ENCODE measurements around the gene MAPKAP1. TPM values are rescaled to one million over a fixed set of nuclear protein-coding genes. Genes with fewer than 3 reads are reported as not detected.
A peak's percentile ranks its signal among the peaks of the same experiment; 100 is the strongest.

MAPKAP1 gene
- polyA plus RNA-seq, 1 donor (not counting 4 experiments of a cell fraction or from before 2014, with no cell fraction given), result 129 TPM

DNA sequence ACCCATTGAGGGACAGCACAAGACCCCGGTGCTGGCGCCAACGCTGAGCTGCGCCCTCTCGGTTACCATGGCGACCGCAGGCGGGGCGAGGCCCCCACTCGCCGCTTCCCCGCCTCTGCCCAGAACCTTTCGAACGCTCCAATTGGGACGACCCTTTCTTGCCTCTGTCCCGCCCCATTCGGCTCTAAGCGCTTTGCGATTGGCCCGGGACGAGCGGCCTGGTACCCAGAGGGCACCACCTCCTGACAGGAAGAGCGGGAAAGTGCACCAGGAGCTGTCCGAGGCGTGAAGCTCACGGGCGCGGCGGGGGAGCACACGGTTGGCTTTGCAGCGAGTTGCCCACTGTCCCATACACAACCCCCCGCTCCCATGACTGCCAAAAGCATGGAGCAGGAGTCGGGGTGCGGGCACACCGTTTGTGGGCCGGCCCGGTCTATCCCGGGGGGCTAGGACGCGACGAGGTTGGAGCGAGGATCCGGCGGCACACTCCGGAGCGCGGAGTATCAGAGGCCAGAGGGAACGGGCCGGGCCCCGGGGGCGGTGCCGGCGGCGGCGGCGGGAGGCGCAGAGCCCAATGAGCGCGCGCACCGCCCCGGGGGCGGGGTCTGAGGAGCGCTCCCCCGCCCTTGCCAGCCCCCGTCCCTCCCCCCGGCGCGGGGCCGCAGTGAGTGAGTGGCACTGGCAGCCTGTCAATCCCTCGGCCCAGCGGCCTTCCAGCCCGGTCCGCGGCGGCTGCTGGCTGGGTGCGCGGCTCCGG, 39.2 kb upstream of the MAPKAP1 start:
- Histone ChIP-seq H3K27ac (ENCODE audit: control insufficient read depth, insufficient read depth, low read length) (no peak overlapping the region), H3K4me3 (ENCODE audit: control insufficient read depth in 2 of 3, extremely low read depth in 1 of 3, insufficient read depth in 2 of 3, low read depth in 1 of 3, low read length in 3 of 3) (peak overlapping the region; percentile 33 to 61 (median 57)), H3K9ac (ENCODE audit: control insufficient read depth, extremely low read depth, insufficient read depth, low read length) (peak overlapping the region; percentile 90), H2AFZ (ENCODE audit: control insufficient read depth, low read length) (peak overlapping the region; percentile 90), H3K9me1 (ENCODE audit: control insufficient read depth, extremely low read depth, insufficient read depth, low read length) (no peaks in the 10 kb centered on the region), H3K9me3 (ENCODE audit: control insufficient read depth, low read depth, low read length) (no peaks in the 10 kb centered on the region), H3K79me2 (ENCODE audit: control insufficient read depth, insufficient read depth, low read length) (peaks cover 34% of the 10 kb centered on the region), H3K4me1 (ENCODE audit: control insufficient read depth, extremely low read depth, insufficient read depth, low read length) (peaks cover 22% of the 10 kb centered on the region), H3K4me2 (ENCODE audit: control insufficient read depth, extremely low read depth, insufficient read depth, low read depth, low read length) (peak overlapping the region; percentile 89), H3K36me3 (ENCODE audit: control insufficient read depth in 2 of 2, extremely low read depth in 1 of 2, insufficient read depth in 2 of 2, low read length in 2 of 2) (peaks cover 0 to 3% of the 10 kb centered on the region in 2 experiments), H3K27me3 (ENCODE audit: control insufficient read depth, extremely low read depth, insufficient read depth, low read length) (no peaks in the 10 kb centered on the region), H4K20me1 (ENCODE audit: control insufficient read depth, extremely low read depth, insufficient read depth, low read length) (no peaks in the 10 kb centered on the region)
- peak; percentile 76 for DNase-seq (ENCODE audit: low read depth, low spot score)
- dilution Hi-C loops (cut with MboI; ENCODE audit: extremely low pct_ligation_motif_present, low sequenced_read_pairs), result no loop called here
- no peak for FAIRE-seq
- TF ChIP-seq, protein P1, sequence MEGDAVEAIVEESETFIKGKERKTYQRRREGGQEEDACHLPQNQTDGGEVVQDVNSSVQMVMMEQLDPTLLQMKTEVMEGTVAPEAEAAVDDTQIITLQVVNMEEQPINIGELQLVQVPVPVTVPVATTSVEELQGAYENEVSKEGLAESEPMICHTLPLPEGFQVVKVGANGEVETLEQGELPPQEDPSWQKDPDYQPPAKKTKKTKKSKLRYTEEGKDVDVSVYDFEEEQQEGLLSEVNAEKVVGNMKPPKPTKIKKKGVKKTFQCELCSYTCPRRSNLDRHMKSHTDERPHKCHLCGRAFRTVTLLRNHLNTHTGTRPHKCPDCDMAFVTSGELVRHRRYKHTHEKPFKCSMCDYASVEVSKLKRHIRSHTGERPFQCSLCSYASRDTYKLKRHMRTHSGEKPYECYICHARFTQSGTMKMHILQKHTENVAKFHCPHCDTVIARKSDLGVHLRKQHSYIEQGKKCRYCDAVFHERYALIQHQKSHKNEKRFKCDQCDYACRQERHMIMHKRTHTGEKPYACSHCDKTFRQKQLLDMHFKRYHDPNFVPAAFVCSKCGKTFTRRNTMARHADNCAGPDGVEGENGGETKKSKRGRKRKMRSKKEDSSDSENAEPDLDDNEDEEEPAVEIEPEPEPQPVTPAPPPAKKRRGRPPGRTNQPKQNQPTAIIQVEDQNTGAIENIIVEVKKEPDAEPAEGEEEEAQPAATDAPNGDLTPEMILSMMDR (optimal IDR thresholded peaks at IDR 0.05 in 1 of 3, IDR thresholded peaks at IDR 0.05 in 1 of 3, conservative IDR thresholded peaks at IDR 0.05 in 1 of 3; ENCODE audit: extremely low read depth in 1 of 3, insufficient read depth in 2 of 3, low read length in 3 of 3), result no peak
- TF ChIP-seq EZH2 (IDR thresholded peaks at IDR 0.05; ENCODE audit: low read length), result no peak

DNA sequence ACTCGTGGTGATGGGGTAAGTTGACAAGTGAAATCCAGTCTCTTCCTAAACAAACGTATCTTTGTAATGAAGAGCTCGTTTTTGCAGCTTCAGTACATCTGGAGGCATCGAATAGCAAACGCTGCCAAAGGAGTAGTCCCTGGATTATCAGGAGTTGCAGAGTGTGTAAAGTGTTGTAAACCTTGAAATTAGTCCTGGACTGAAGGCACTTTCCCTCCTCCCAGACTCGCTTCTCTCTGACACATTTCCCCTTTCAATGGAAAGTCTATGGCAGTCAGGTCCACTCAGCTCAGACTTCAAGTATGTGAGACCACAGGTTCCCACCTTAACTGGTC, 38.6 kb upstream of the MAPKAP1 start:
- Histone ChIP-seq H3K27me3 (ENCODE audit: control insufficient read depth, extremely low read depth, insufficient read depth, low read length) (no peaks in the 10 kb centered on the region), H3K36me3 (ENCODE audit: control insufficient read depth in 2 of 2, extremely low read depth in 1 of 2, insufficient read depth in 2 of 2, low read length in 2 of 2) (peaks cover 0 to 3% of the 10 kb centered on the region in 2 experiments), H4K20me1 (ENCODE audit: control insufficient read depth, extremely low read depth, insufficient read depth, low read length) (no peaks in the 10 kb centered on the region), H3K27ac (ENCODE audit: control insufficient read depth, insufficient read depth, low read length) (no peak overlapping the region), H2AFZ (ENCODE audit: control insufficient read depth, low read length) (peak overlapping the region; percentile 36), H3K4me3 (ENCODE audit: control insufficient read depth in 2 of 3, extremely low read depth in 1 of 3, insufficient read depth in 2 of 3, low read depth in 1 of 3, low read length in 3 of 3) (peak overlapping the region; percentile 33 to 61 (median 57)), H3K4me1 (ENCODE audit: control insufficient read depth, extremely low read depth, insufficient read depth, low read length) (peaks cover 19% of the 10 kb centered on the region), H3K9ac (ENCODE audit: control insufficient read depth, extremely low read depth, insufficient read depth, low read length) (no peak overlapping the region), H3K4me2 (ENCODE audit: control insufficient read depth, extremely low read depth, insufficient read depth, low read depth, low read length) (peak overlapping the region; percentile 89), H3K9me1 (ENCODE audit: control insufficient read depth, extremely low read depth, insufficient read depth, low read length) (no peaks in the 10 kb centered on the region), H3K9me3 (ENCODE audit: control insufficient read depth, low read depth, low read length) (no peaks in the 10 kb centered on the region), H3K79me2 (ENCODE audit: control insufficient read depth, insufficient read depth, low read length) (peaks cover 30% of the 10 kb centered on the region)
- dilution Hi-C loops (cut with MboI; ENCODE audit: extremely low pct_ligation_motif_present, low sequenced_read_pairs), result no loop called here
- DNase-seq (ENCODE audit: low read depth, low spot score), result no peak
- TF ChIP-seq, protein P1 (optimal IDR thresholded peaks at IDR 0.05 in 1 of 3, IDR thresholded peaks at IDR 0.05 in 1 of 3, conservative IDR thresholded peaks at IDR 0.05 in 1 of 3; ENCODE audit: extremely low read depth in 1 of 3, insufficient read depth in 2 of 3, low read length in 3 of 3), result no peak
- TF ChIP-seq EZH2 (IDR thresholded peaks at IDR 0.05; ENCODE audit: low read length), result no peak
- FAIRE-seq, result peak; percentile 20

Data from keratinocyte (primary cell).